Liver (tissue), 9 donors: ENCODE results near the gene SELENOK. TPM values are rescaled to one million over a fixed set of nuclear protein-coding genes. Genes with fewer than 3 reads are reported as not detected.
A peak's percentile ranks its signal among the peaks of the same experiment; 100 is the strongest.

Source experiments
- DNase-seq: peaks from one replicate; pipeline ENCODE4 v3.0.0-alpha.2; 2017; ENCODE audit warnings: low spot score
- H3K27ac ChIP-seq, 2 donors: one replicate each; pipeline ENCODE4 v1.7.0; 2013; ENCODE audit warnings: inconsistent platforms in 2 of 2, low read length in 2 of 2, control low read depth in 1 of 2, low read depth in 1 of 2, mild to moderate bottlenecking in 1 of 2
- H3K27me3 ChIP-seq, 4 donors: one replicate each; pipeline versions ENCODE4 v1.6.1 to v1.7.0; 2013; ENCODE audit warnings: low read length in 3 of 4, inconsistent platforms in 1 of 4, mild to moderate bottlenecking in 1 of 4, moderate library complexity in 1 of 4; ENCODE audit not compliant: control insufficient read depth in 4 of 4, insufficient read depth in 4 of 4
- H3K36me3 ChIP-seq, 4 donors: one replicate each; pipeline versions ENCODE4 v1.6.1 to v1.7.0; 2013; ENCODE audit warnings: low read length in 3 of 4, mild to moderate bottlenecking in 3 of 4, low read depth in 1 of 4, moderate library complexity in 1 of 4; ENCODE audit not compliant: control insufficient read depth in 4 of 4, insufficient read depth in 3 of 4
- H3K4me1 ChIP-seq, 4 donors: one replicate each; pipeline versions ENCODE4 v1.6.1 to v1.7.0; 2013; ENCODE audit warnings: low read length in 3 of 4, mild to moderate bottlenecking in 3 of 4, moderate library complexity in 1 of 4; ENCODE audit not compliant: control insufficient read depth in 4 of 4, insufficient read depth in 4 of 4
- H3K4me3 ChIP-seq, 3 donors: one replicate each; pipeline versions ENCODE4 v1.6.1 to v1.7.0; 2013; ENCODE audit warnings: low read length in 3 of 3, control low read depth in 1 of 3, low read depth in 1 of 3, mild to moderate bottlenecking in 1 of 3
- H3K9ac ChIP-seq, 2 donors: one replicate each; pipeline ENCODE4 v1.7.0; 2013; ENCODE audit warnings: low read length in 2 of 2, mild to moderate bottlenecking in 2 of 2, moderate library complexity in 2 of 2, control low read depth in 1 of 2, low read depth in 1 of 2
- H3K9me3 ChIP-seq, 4 donors: one replicate each; pipeline versions ENCODE4 v1.6.1 to v1.7.0; 2013; ENCODE audit warnings: low read length in 3 of 4; ENCODE audit not compliant: control insufficient read depth in 4 of 4
- EGR1 ChIP-seq, 2 donors: IDR thresholded peaks; 2 replicates each; pipeline ENCODE4 v1.6.1; 2016 to 2018; ENCODE audit warnings: antibody characterized with exemption in 2 of 2, low read depth in 2 of 2
- FOXA1 ChIP-seq: IDR thresholded peaks from 2 replicates; pipeline ENCODE4 v1.6.1; 2016; ENCODE audit warnings: antibody characterized with exemption
- FOXA2 ChIP-seq: IDR thresholded peaks from 2 replicates; pipeline ENCODE4 v1.6.1; 2016; ENCODE audit warnings: antibody characterized with exemption
- GABPA ChIP-seq, 2 donors: IDR thresholded peaks in 1 of 2; conservative IDR thresholded peaks in 1 of 2; 2 replicates each; pipeline ENCODE4 v1.6.1; 2016; ENCODE audit warnings: antibody characterized with exemption in 2 of 2, mild to moderate bottlenecking in 1 of 2, moderate library complexity in 1 of 2
- HNF4A ChIP-seq, 2 donors: conservative IDR thresholded peaks; 2 replicates each; pipeline ENCODE4 v1.6.1; 2016; ENCODE audit warnings: antibody characterized with exemption in 2 of 2, mild to moderate bottlenecking in 2 of 2
- HNF4G ChIP-seq: IDR thresholded peaks from 2 replicates; pipeline ENCODE4 v1.6.1; 2016; ENCODE audit warnings: antibody characterized with exemption
- JUND ChIP-seq, 2 donors: IDR thresholded peaks; 2 replicates each; pipeline ENCODE4 v1.6.1; 2016; ENCODE audit warnings: antibody characterized with exemption in 2 of 2
- MAX ChIP-seq: IDR thresholded peaks from 2 replicates; pipeline ENCODE4 v1.6.1; 2016; ENCODE audit warnings: antibody characterized with exemption
- NR2F2 ChIP-seq: IDR thresholded peaks from 2 replicates; pipeline ENCODE4 v1.6.1; 2016; ENCODE audit warnings: antibody characterized with exemption
- RAD21 ChIP-seq, 2 donors: IDR thresholded peaks; 2 replicates each; pipeline ENCODE4 v1.6.1; 2016; ENCODE audit warnings: antibody characterized with exemption in 2 of 2, mild to moderate bottlenecking in 2 of 2
- RXRA ChIP-seq, 2 donors: IDR thresholded peaks; 2 replicates each; pipeline ENCODE4 v1.6.1; 2017 to 2018; ENCODE audit warnings: antibody characterized with exemption in 2 of 2, mild to moderate bottlenecking in 1 of 2
- SP1 ChIP-seq: IDR thresholded peaks from 2 replicates; pipeline ENCODE4 v1.6.1; 2018; ENCODE audit warnings: antibody characterized with exemption, mild to moderate bottlenecking
- TAF1 ChIP-seq: conservative IDR thresholded peaks from 2 replicates; pipeline ENCODE4 v1.6.1; 2016; ENCODE audit warnings: antibody characterized with exemption, mild to moderate bottlenecking
- YY1 ChIP-seq: IDR thresholded peaks from 2 replicates; pipeline ENCODE4 v1.6.1; 2016; ENCODE audit warnings: antibody characterized with exemption, mild to moderate bottlenecking
- ZBTB33 ChIP-seq: IDR thresholded peaks from 2 replicates; pipeline ENCODE4 v1.6.1; 2016; ENCODE audit warnings: antibody characterized with exemption
- WGBS: extraction: QIAGEN DNeasy Blood & Tissue Kit; methylation state at CpG from one replicate; pipeline ENCODE4 v1.1.7; 2013; 5-methylcytosine and 5-hydroxymethylcytosine counted together
- polyA plus RNA-seq, 2 donors: library from polyadenylated mRNA; stranded (reverse) in 1 of 2; unstranded in 1 of 2; fragments of 200-250 nt in 1 of 2; fragments of >200 nt in 1 of 2; fragmentation: Nextera tagmentation in 1 of 2; extraction: Ambion mirVana in 1 of 2; gene quantifications; one replicate each; pipeline versions ENCODE4 v1.2.1 to v1.2.3, GENCODE V29; 2013 to 2015
- total RNA-seq, 2 donors: library from RNA; depleted of rRNA; stranded (reverse); fragments of >200 nt; gene quantifications; one replicate each; pipeline ENCODE4 v1.2.3, GENCODE V29; 2014
- TF ChIP-seq, protein P1 (sequence below): IDR thresholded peaks from 2 replicates; pipeline ENCODE4 v1.6.1; 2016; ENCODE audit warnings: antibody characterized with exemption, mild to moderate bottlenecking
- TF ChIP-seq, protein P2 (sequence below): IDR thresholded peaks from 2 replicates; pipeline ENCODE4 v1.6.1; 2016; ENCODE audit warnings: antibody characterized with exemption
- TF ChIP-seq, protein P3 (sequence below): fragments of 150-350 bp; IDR thresholded peaks from 2 replicates; pipeline ENCODE4 v1.5.1; 2017; ENCODE audit warnings: improper control_type of control experiment, low read depth, low read length; ENCODE audit not compliant: missing input control
- donor health status: healthy.
- donor health status: healthy.
- donor health status: healthy.
- donor health status: healthy.
- donor health status: healthy.

Gene SELENOK
- total RNA-seq = 10 to 100 TPM; 24.9 to 37.7 TPM
- 10 to 100 TPM; 40.0 to 80.2 TPM for polyA plus RNA-seq

GRCh38 chr3:53891497-53892285, at the start of gene SELENOK:
TSS of gene SELENOK (minus strand) at chr3:53891859.
- Histone ChIP-seq H3K9ac (peak within 1 kb of the TSS; percentile 86 to 99), H3K4me1 (peaks cover 0 to 19% (median 12%) of the 10 kb centered on the region in 4 donors), H3K27me3 (no peaks in the 10 kb centered on the region), H3K4me3 (peak within 1 kb of the TSS; percentile 88 to 95 (median 90)), H3K36me3 (peaks cover 0 to 11% (median 8%) of the 10 kb centered on the region in 4 donors), H3K27ac (peak within 1 kb of the TSS; percentile 93 to 96), H3K9me3 (no peaks in the 10 kb centered on the region)
- peak; percentile 95 for DNase-seq
- WGBS = under 1% methylated on average over 73 of the region's 73 CpGs
- peak; percentile 70 for TF ChIP-seq FOXA1
- TF ChIP-seq YY1 = peak; percentile 92
- TF ChIP-seq SP1 = peak; percentile 88
- TF ChIP-seq, protein P1, sequence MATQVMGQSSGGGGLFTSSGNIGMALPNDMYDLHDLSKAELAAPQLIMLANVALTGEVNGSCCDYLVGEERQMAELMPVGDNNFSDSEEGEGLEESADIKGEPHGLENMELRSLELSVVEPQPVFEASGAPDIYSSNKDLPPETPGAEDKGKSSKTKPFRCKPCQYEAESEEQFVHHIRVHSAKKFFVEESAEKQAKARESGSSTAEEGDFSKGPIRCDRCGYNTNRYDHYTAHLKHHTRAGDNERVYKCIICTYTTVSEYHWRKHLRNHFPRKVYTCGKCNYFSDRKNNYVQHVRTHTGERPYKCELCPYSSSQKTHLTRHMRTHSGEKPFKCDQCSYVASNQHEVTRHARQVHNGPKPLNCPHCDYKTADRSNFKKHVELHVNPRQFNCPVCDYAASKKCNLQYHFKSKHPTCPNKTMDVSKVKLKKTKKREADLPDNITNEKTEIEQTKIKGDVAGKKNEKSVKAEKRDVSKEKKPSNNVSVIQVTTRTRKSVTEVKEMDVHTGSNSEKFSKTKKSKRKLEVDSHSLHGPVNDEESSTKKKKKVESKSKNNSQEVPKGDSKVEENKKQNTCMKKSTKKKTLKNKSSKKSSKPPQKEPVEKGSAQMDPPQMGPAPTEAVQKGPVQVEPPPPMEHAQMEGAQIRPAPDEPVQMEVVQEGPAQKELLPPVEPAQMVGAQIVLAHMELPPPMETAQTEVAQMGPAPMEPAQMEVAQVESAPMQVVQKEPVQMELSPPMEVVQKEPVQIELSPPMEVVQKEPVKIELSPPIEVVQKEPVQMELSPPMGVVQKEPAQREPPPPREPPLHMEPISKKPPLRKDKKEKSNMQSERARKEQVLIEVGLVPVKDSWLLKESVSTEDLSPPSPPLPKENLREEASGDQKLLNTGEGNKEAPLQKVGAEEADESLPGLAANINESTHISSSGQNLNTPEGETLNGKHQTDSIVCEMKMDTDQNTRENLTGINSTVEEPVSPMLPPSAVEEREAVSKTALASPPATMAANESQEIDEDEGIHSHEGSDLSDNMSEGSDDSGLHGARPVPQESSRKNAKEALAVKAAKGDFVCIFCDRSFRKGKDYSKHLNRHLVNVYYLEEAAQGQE = peak; percentile 94
- peak; percentile 97 to 98 for TF ChIP-seq GABPA (IDR thresholded peaks at IDR 0.05 in 1 of 2, conservative IDR thresholded peaks at IDR 0.05 in 1 of 2)
- no peak for TF ChIP-seq NR2F2
- TF ChIP-seq, protein P2, sequence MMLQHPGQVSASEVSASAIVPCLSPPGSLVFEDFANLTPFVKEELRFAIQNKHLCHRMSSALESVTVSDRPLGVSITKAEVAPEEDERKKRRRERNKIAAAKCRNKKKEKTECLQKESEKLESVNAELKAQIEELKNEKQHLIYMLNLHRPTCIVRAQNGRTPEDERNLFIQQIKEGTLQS = peak; percentile 43
- TF ChIP-seq MAX = peak; percentile 92
- TF ChIP-seq, protein P3, sequence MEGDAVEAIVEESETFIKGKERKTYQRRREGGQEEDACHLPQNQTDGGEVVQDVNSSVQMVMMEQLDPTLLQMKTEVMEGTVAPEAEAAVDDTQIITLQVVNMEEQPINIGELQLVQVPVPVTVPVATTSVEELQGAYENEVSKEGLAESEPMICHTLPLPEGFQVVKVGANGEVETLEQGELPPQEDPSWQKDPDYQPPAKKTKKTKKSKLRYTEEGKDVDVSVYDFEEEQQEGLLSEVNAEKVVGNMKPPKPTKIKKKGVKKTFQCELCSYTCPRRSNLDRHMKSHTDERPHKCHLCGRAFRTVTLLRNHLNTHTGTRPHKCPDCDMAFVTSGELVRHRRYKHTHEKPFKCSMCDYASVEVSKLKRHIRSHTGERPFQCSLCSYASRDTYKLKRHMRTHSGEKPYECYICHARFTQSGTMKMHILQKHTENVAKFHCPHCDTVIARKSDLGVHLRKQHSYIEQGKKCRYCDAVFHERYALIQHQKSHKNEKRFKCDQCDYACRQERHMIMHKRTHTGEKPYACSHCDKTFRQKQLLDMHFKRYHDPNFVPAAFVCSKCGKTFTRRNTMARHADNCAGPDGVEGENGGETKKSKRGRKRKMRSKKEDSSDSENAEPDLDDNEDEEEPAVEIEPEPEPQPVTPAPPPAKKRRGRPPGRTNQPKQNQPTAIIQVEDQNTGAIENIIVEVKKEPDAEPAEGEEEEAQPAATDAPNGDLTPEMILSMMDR = no peak
- TF ChIP-seq FOXA2 = no peak
- TF ChIP-seq EGR1 (IDR thresholded peaks at IDR 0.05; ENCODE audit: low read depth in 2 of 2) = peak; percentile 63 to 90
- TF ChIP-seq HNF4G = peak; percentile 26
- peak; percentile 79 for TF ChIP-seq ZBTB33
- peak; percentile 33 to 50 for TF ChIP-seq HNF4A (conservative IDR thresholded peaks at IDR 0.05)
- TF ChIP-seq RXRA (IDR thresholded peaks at IDR 0.05) = peak; percentile 75 to 80
- TF ChIP-seq TAF1 = peak; percentile 94
- peak; percentile 31 to 73 for TF ChIP-seq JUND (IDR thresholded peaks at IDR 0.05)
- no peak for TF ChIP-seq RAD21 (IDR thresholded peaks at IDR 0.05)
